Suprapubic skin (tissue), 4 donors: ENCODE results near the gene CENPO. TPM values are rescaled to one million over a fixed set of nuclear protein-coding genes. Genes with fewer than 3 reads are reported as not detected.

ENCODE experiments used
- DNase-seq, 2 donors: peaks; one replicate each; pipeline ENCODE4 v3.0.0-alpha.2; 2019; ENCODE audit warnings: low spot score in 2 of 2
- H3K27ac ChIP-seq: fragments of 200-600 bp; sonication (generic); one replicate; pipeline ENCODE4 v1.5.1; 2019
- H3K27me3 ChIP-seq: fragments of 200-600 bp; sonication (generic); one replicate; pipeline ENCODE4 v1.5.1; 2019
- H3K36me3 ChIP-seq: fragments of 200-600 bp; sonication (generic); one replicate; pipeline ENCODE4 v1.5.1; 2019
- H3K4me1 ChIP-seq: fragments of 200-600 bp; sonication (generic); one replicate; pipeline ENCODE4 v1.5.1; 2019
- H3K4me3 ChIP-seq: fragments of 200-600 bp; sonication (generic); one replicate; pipeline ENCODE4 v1.5.1; 2019; ENCODE audit warnings: mild to moderate bottlenecking
- H3K9me3 ChIP-seq: fragments of 200-600 bp; sonication (generic); one replicate; pipeline ENCODE4 v1.5.1; 2019
- CTCF ChIP-seq, 2 donors: fragments of 200-600 bp in 1 of 2; fragments of 450-650 bp in 1 of 2; sonication (generic) in 1 of 2; IDR thresholded peaks; one replicate each; pipeline ENCODE4 v1.5.1; 2016 to 2019; ENCODE audit warnings: antibody characterized with exemption in 2 of 2, mild to moderate bottlenecking in 1 of 2, moderate library complexity in 1 of 2
- EP300 ChIP-seq: sonication (generic); formaldehyde crosslinking; IDR thresholded peaks from one replicate; pipeline ENCODE4 v1.6.1; 2017; ENCODE audit warnings: antibody characterized with exemption
- POLR2A ChIP-seq, 2 donors: fragments of 450-650 bp; IDR thresholded peaks; one replicate each; pipeline ENCODE4 v1.6.1; 2017; ENCODE audit warnings: antibody characterized with exemption in 2 of 2, mild to moderate bottlenecking in 2 of 2, moderate library complexity in 2 of 2
- POLR2AphosphoS5 ChIP-seq, 3 donors: sonication (generic); formaldehyde crosslinking; IDR thresholded peaks; one replicate each; pipeline ENCODE4 v1.6.1; 2017; ENCODE audit warnings: antibody characterized with exemption in 3 of 3
- WGBS: methylation state at CpG from one replicate; pipeline ENCODE4 v1.1.5; 2018; 5-methylcytosine and 5-hydroxymethylcytosine counted together
- total RNA-seq, 4 donors: library from RNA; depleted of rRNA; stranded (reverse); fragments of >200 nt; gene quantifications; one replicate each; pipeline ENCODE4 v1.1.0, GENCODE V29; 2016

Gene CENPO
- total RNA-seq, 4 donors from 2014 or later = 3.5 to 12.2 (median 7.7) TPM

- Histone ChIP-seq H3K27ac (no peak overlapping the region), H3K36me3 (peaks cover 65% of the 10 kb centered on the region)
- DNase-seq = no peak
Observed at GRCh38 chr2:24819442-24820174, 26.4 kb downstream of the CENPO start.

GRCh38 chr2:24820175-24820513 lies 26.9 kb downstream of the CENPO start:
- Histone ChIP-seq H3K4me3 (no peak overlapping the region), H3K9me3 (no peaks in the 10 kb centered on the region), H3K4me1 (no peaks in the 10 kb centered on the region), H3K36me3 (peaks cover 65% of the 10 kb centered on the region), H3K27me3 (no peaks in the 10 kb centered on the region), H3K27ac (no peak overlapping the region)
- 93% methylated on average over 7 of the region's 7 CpGs for WGBS
- TF ChIP-seq EP300 (no peak), POLR2A (IDR thresholded peaks at IDR 0.05) (no peak), CTCF (IDR thresholded peaks at IDR 0.05) (no peak), POLR2AphosphoS5 (IDR thresholded peaks at IDR 0.05) (no peak)
- DNase-seq = no peak

More at GRCh38 chr2:24819442-24820174, 26.4 kb downstream of the CENPO start:
- Histone ChIP-seq H3K27me3 (no peaks in the 10 kb centered on the region), H3K4me3 (no peak overlapping the region), H3K9me3 (no peaks in the 10 kb centered on the region), H3K4me1 (no peaks in the 10 kb centered on the region)
- no peak for TF ChIP-seq CTCF (IDR thresholded peaks at IDR 0.05)
- no peak for TF ChIP-seq EP300
- TF ChIP-seq POLR2AphosphoS5 (IDR thresholded peaks at IDR 0.05) = no peak
- TF ChIP-seq POLR2A (IDR thresholded peaks at IDR 0.05) = no peak
- WGBS = 83% methylated on average over 14 of the region's 21 CpGs

GRCh38 chr2:24820598-24821432 lies 27.6 kb downstream of the CENPO start:
- no peaks in the 10 kb centered on the region for H3K27me3 ChIP-seq
- DNase-seq = no peak
- no peaks in the 10 kb centered on the region for H3K9me3 ChIP-seq
- no peak overlapping the region for H3K27ac ChIP-seq
- H3K4me3 ChIP-seq = no peak overlapping the region
- TF ChIP-seq EP300 (no peak), POLR2A (IDR thresholded peaks at IDR 0.05) (no peak), POLR2AphosphoS5 (IDR thresholded peaks at IDR 0.05) (no peak), CTCF (IDR thresholded peaks at IDR 0.05) (no peak)
- H3K36me3 ChIP-seq = peaks cover 65% of the 10 kb centered on the region
- 91% methylated on average over 16 of the region's 17 CpGs for WGBS
- H3K4me1 ChIP-seq = no peaks in the 10 kb centered on the region

GRCh38 chr2:24821433-24821891 lies 28.2 kb downstream of the CENPO start:
- H3K4me1 ChIP-seq = no peaks in the 10 kb centered on the region
- 93% methylated on average over 10 of the region's 15 CpGs for WGBS
- TF ChIP-seq POLR2AphosphoS5 (IDR thresholded peaks at IDR 0.05) (no peak), CTCF (IDR thresholded peaks at IDR 0.05) (no peak), EP300 (no peak), POLR2A (IDR thresholded peaks at IDR 0.05) (no peak)
- H3K27me3 ChIP-seq = no peaks in the 10 kb centered on the region
- H3K36me3 ChIP-seq = peaks cover 58% of the 10 kb centered on the region
- no peak overlapping the region for H3K27ac ChIP-seq
- H3K9me3 ChIP-seq = no peaks in the 10 kb centered on the region
- no peak for DNase-seq
- no peak overlapping the region for H3K4me3 ChIP-seq
